Immature natural killer cell (primary cell): ENCODE results near the gene POU6F2. TPM values are rescaled to one million over a fixed set of nuclear protein-coding genes. Genes with fewer than 3 reads are reported as not detected.
"Not testable (repeated sequence)": the region's sequence is repeated elsewhere in the genome, so short reads cannot be mapped to it uniquely, and the experiment has no call there.

ENCODE experiments used
- DNase-seq, 3 donors: peaks; one replicate each; pipeline ENCODE4 v3.0.0; 2022; ENCODE audit warnings: mixed read lengths in 1 of 3
- H3K27ac Mint-ChIP-seq, 6 donors: one replicate each; pipeline ENCODE4 v1.8.0; 2020; ENCODE audit warnings: mixed read lengths in 6 of 6, mild to moderate bottlenecking in 5 of 6, inconsistent platforms in 4 of 6, moderate library complexity in 3 of 6
- H3K27me3 Mint-ChIP-seq, 3 donors: one replicate each; pipeline ENCODE4 v1.8.0; 2020 to 2021; ENCODE audit warnings: low read depth in 3 of 3, mild to moderate bottlenecking in 3 of 3, mixed read lengths in 3 of 3, moderate library complexity in 3 of 3, inconsistent platforms in 1 of 3
- H3K36me3 Mint-ChIP-seq, 3 donors: one replicate each; pipeline ENCODE4 v1.8.0; 2020; ENCODE audit warnings: mixed read lengths in 3 of 3, inconsistent platforms in 2 of 3, mild to moderate bottlenecking in 2 of 3
- H3K4me1 Mint-ChIP-seq, 2 donors: one replicate each; pipeline ENCODE4 v1.8.0; 2020; ENCODE audit warnings: inconsistent platforms in 2 of 2, mild to moderate bottlenecking in 2 of 2, mixed read lengths in 2 of 2, moderate library complexity in 1 of 2
- H3K4me3 Mint-ChIP-seq, 5 donors: one replicate each; pipeline ENCODE4 v1.8.0; 2020; ENCODE audit warnings: mild to moderate bottlenecking in 5 of 5, mixed read lengths in 5 of 5, inconsistent platforms in 3 of 5, moderate library complexity in 3 of 5
- H3K9me3 Mint-ChIP-seq, 6 donors: one replicate each; pipeline ENCODE4 v1.8.0; 2020; ENCODE audit warnings: mild to moderate bottlenecking in 6 of 6, mixed read lengths in 6 of 6, inconsistent platforms in 4 of 6, moderate library complexity in 3 of 6
- polyA plus RNA-seq, 3 donors: library from polyadenylated mRNA; unstranded; fragments of 300-500 nt; fragmentation: Illumina TruSeq; gene quantifications; one replicate each; pipeline ENCODE4 v1.2.3, GENCODE V29; 2021

Gene POU6F2
- polyA plus RNA-seq, 3 donors from 2014 or later = not detected

DNA sequence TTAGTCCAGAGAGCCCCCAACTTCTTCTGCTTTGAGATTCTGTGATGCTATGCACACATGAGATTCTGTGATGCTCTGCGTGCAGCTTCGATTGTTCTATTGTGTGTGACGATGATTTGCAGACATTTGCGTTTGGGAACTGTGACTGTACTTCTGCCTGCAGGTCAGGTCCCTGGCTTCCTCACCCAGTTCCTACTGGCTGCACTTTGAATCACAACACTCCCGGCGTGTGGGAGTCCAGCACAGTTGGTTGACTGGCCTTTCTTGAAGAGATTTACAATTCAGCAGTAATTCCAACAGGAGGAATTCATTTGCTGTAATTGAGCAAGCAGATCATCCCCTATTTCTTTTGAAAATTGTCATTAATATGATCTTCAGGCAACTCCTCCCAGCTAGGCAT is 336.3 kb downstream of the POU6F2 start:
- Mint-ChIP-seq H3K36me3 (no peaks in the 10 kb centered on the region), H3K4me1 (no peaks in the 10 kb centered on the region), H3K27ac (no peak overlapping the region), H3K4me3 (no peak overlapping the region), H3K27me3 (peaks cover 0 to 5% (median 5%) of the 10 kb centered on the region in 3 donors), H3K9me3 (no peaks in the 10 kb centered on the region)
- DNase-seq = no peak

DNA sequence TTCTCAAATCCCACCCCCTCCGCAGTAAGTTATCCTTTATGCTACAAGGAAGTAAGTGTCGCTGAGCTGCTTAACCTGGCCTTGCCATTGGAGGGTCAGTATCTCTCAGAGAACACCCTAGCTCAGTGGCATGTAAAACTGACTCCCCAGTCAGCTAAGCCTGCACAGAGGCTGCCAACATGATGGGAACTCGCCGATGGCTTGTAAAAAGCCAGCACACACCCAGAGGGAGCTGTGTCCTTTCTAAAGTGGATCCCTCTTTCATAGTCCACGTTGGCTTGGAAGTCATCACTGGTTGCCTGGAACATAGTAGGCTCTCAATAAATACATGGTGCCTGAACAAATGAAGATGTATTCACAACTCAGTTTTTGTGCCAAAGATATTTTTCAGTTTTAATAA is 339.4 kb downstream of the POU6F2 start:
- H3K9me3 Mint-ChIP-seq = no peaks in the 10 kb centered on the region
- no peaks in the 10 kb centered on the region for H3K4me1 Mint-ChIP-seq
- H3K27ac Mint-ChIP-seq = no peak overlapping the region
- peaks cover 0 to 7% (median 6%) of the 10 kb centered on the region in 3 donors for H3K27me3 Mint-ChIP-seq
- no peak for DNase-seq
- no peak overlapping the region for H3K4me3 Mint-ChIP-seq
- H3K36me3 Mint-ChIP-seq = no peaks in the 10 kb centered on the region

GRCh38 chr7:39317896-39318295 is 340.2 kb downstream of the POU6F2 start:
- Mint-ChIP-seq H3K4me1 (no peaks in the 10 kb centered on the region), H3K9me3 (no peaks in the 10 kb centered on the region), H3K27ac (no peak overlapping the region), H3K27me3 (peaks cover 0 to 7% (median 6%) of the 10 kb centered on the region in 3 donors), H3K36me3 (no peaks in the 10 kb centered on the region), H3K4me3 (no peak overlapping the region)
- no peak for DNase-seq

GRCh38 chr7:39321245-39321644 is 343.5 kb downstream of the POU6F2 start:
- Mint-ChIP-seq H3K27ac (no peak overlapping the region), H3K9me3 (no peaks in the 10 kb centered on the region), H3K4me3 (no peak overlapping the region), H3K4me1 (no peaks in the 10 kb centered on the region), H3K36me3 (no peaks in the 10 kb centered on the region), H3K27me3 (peaks cover 2 to 3% (median 3%) of the 10 kb centered on the region in 3 donors)
- DNase-seq = no peak

DNA sequence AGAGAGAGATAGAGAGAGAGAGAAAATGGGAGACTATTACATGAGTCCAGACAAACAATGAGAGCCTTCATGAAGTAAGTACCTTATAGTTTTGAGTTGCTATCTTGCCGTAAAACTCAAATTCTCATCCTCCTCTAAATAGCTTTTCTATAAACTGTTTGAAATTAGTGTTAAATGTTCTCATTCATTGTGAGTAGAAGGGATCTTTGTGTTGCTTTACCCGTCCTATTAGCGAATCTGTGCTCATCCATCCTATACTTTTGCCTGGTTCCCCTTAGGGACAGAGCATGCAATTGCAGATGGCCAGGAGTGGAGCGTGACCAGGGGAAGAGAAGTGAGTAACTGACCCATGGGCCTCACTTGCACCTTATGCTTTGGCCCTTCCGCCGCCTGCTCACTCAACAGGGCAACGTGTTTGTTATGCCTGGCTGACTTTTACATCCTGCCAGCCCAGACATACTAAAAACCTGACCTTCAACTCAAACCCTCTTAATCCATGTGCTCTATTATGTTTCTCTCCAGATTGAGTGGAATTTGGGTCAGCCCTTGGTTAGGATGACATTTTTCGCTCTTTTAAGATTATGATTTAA is 344.3 kb downstream of the POU6F2 start:
- no peak for DNase-seq
- Mint-ChIP-seq H3K27ac (no peak overlapping the region), H3K4me1 (no peaks in the 10 kb centered on the region), H3K27me3 (peaks cover 2 to 3% (median 3%) of the 10 kb centered on the region in 3 donors), H3K4me3 (no peak overlapping the region), H3K36me3 (no peaks in the 10 kb centered on the region), H3K9me3 (no peaks in the 10 kb centered on the region)

DNA sequence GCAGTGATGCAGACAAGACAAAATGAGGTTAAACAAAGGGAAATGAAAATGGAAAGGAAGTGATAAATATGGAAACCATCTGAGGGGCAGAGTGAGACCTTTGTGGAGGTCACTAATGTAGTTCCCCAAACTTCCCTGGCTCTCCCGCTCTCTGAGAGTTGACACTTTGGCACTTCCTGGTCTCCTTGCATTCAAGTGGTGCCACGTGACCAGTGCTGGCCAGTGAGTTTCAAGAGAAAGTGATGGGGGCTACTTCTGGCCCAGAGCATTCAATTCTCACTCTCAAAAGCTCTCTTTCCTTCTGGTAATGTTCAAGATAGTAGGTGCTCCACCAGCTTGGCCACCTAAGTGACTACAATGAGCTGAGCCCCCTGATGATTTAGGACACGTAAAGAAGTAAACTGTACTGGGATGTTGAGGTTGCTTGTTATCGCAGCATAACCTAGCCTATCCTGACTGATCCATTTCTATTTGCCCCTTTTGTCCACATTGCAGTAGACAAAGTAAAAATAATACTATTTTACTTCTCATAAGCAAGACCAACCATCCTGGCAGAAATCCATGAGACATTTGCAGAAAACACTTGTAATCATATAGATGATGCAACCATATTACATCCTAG is 346.5 kb downstream of the POU6F2 start:
- no peak overlapping the region for H3K27ac Mint-ChIP-seq

DNA sequence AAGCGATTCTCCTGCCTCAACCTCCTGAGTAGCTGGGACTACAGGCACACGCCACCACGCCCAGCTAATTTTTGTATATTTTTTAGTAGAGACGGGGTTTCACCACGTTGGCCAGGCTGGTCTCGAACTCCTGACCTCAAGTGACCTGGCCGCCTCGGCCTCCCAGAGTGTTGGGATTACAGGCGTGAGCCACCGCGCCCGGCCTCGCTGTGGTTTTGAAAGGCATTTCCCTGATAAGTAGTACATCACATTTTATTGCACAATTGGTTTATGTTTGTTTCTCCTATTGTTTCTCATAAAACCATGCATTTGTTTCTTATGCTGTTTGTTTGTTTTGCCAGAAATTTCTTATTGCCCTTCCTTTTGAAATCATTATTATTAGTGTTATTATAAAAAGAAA is 353.9 kb downstream of the POU6F2 start:
- not testable (repeated sequence) for H3K36me3 Mint-ChIP-seq, DNase-seq, H3K27ac Mint-ChIP-seq, H3K4me1 Mint-ChIP-seq, H3K9me3 Mint-ChIP-seq, H3K4me3 Mint-ChIP-seq
- H3K27me3 Mint-ChIP-seq = peaks cover 3 to 15% (median 6%) of the 10 kb centered on the region in 3 donors

More for the DNA sequence above, 346.5 kb downstream of the POU6F2 start:
- H3K27me3 Mint-ChIP-seq = peaks cover 2 to 3% (median 3%) of the 10 kb centered on the region in 3 donors
- H3K36me3 Mint-ChIP-seq = no peaks in the 10 kb centered on the region
- no peak overlapping the region for H3K4me3 Mint-ChIP-seq
- H3K4me1 Mint-ChIP-seq = no peaks in the 10 kb centered on the region
- no peak for DNase-seq
- no peaks in the 10 kb centered on the region for H3K9me3 Mint-ChIP-seq

DNA sequence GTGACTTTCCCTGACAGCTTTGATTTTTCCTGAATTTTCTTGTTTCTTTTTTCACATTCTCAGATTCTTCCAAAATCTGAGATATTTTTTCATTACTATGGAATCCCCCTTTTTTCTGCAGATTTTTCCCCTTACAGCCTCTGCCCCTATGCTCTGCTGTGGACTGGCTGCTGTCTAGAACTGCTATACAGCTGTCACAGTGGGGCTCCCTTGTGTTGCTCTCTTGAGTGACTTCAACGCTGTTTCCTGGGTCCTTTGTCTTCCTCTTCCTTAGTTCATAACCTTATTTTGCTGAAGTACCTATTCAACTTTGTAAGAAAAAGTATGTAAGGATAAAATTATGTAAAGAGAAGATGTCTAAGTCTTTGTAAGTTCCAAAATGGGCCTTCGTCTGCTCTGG is 354.4 kb downstream of the POU6F2 start:
- Mint-ChIP-seq H3K27me3 (peaks cover 3 to 15% (median 6%) of the 10 kb centered on the region in 3 donors), H3K27ac (no peak overlapping the region), H3K4me1 (no peaks in the 10 kb centered on the region), H3K4me3 (no peak overlapping the region), H3K36me3 (no peaks in the 10 kb centered on the region), H3K9me3 (peaks cover 0 to 5% (median 0%) of the 10 kb centered on the region in 6 donors)
- DNase-seq = no peak

DNA sequence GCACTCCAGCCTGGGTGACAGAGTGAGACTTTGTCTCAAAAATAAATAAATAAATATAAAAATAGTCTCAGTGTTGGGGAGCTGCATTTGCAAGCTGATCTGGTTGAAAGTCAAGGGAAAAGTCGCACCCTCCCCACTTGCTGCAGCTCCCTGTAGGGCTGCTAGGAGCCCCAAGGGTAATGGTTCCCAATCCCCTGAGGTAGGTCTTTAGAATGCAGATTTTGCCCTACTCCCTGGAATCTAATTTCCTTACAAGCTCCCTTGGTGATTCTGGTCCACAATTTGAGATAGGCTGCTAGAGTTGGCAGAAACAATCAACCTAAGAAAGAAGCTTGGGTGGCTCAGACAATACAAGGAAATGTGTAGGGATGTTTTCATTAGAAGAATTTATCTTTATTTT is 356.0 kb downstream of the POU6F2 start:
- Mint-ChIP-seq H3K36me3 (no peaks in the 10 kb centered on the region), H3K27me3 (peaks cover 3 to 15% (median 6%) of the 10 kb centered on the region in 3 donors)

DNA sequence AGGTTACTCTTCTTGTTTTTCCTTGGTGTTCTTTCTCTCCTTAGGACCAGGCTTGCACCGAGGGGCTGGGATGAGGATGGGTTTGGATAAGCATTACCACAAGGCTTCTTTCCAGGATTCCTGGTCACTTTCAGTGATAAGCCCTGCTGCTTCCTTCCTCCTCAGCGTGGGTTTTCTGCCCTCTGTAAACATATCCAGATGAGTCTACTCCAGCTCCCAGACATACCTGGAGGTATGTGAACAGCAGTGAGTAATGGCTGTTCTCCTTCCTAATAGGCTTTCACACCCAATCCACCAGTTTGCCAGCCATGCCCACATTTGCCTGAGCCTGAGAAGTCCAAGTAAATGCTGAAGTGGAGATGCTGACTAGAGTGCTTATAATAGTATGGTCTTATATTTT is 358.7 kb downstream of the POU6F2 start:
- H3K9me3 Mint-ChIP-seq = peaks cover 0 to 5% (median 0%) of the 10 kb centered on the region in 6 donors
- no peak overlapping the region for H3K4me3 Mint-ChIP-seq
- peaks cover 3 to 17% (median 4%) of the 10 kb centered on the region in 3 donors for H3K27me3 Mint-ChIP-seq
- no peaks in the 10 kb centered on the region for H3K4me1 Mint-ChIP-seq
- no peak overlapping the region for H3K27ac Mint-ChIP-seq
- no peak for DNase-seq
- no peaks in the 10 kb centered on the region for H3K36me3 Mint-ChIP-seq

More for the DNA sequence above, 356.0 kb downstream of the POU6F2 start:
- Mint-ChIP-seq H3K9me3 (peaks cover 0 to 5% (median 0%) of the 10 kb centered on the region in 6 donors), H3K4me3 (no peak overlapping the region), H3K4me1 (no peaks in the 10 kb centered on the region), H3K27ac (no peak overlapping the region)
- no peak for DNase-seq

DNA sequence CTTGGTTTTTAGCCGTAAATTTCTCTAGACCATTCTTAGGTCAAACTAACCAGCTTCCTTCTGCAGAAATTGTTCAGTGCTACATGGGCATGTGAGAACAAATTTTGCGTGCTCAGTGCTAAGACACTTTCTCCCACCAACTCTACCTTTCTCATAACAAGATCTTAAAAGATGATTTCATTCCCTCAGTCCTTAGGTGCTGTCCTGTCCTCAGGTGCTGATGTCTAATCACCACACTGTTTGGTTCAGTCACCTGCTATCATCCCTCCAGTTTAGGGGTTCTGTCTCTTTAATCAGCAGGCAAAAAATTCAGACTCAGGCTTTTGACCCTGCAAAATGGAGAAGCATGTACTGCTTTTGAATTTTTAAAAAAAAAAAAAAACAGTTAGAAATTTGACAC is 361.0 kb downstream of the POU6F2 start:
- DNase-seq = no peak
- peaks cover 3 to 12% (median 4%) of the 10 kb centered on the region in 3 donors for H3K27me3 Mint-ChIP-seq
- no peaks in the 10 kb centered on the region for H3K4me1 Mint-ChIP-seq
- H3K4me3 Mint-ChIP-seq = no peak overlapping the region
- H3K36me3 Mint-ChIP-seq = no peaks in the 10 kb centered on the region
- no peaks in the 10 kb centered on the region for H3K9me3 Mint-ChIP-seq
- H3K27ac Mint-ChIP-seq = no peak overlapping the region

DNA sequence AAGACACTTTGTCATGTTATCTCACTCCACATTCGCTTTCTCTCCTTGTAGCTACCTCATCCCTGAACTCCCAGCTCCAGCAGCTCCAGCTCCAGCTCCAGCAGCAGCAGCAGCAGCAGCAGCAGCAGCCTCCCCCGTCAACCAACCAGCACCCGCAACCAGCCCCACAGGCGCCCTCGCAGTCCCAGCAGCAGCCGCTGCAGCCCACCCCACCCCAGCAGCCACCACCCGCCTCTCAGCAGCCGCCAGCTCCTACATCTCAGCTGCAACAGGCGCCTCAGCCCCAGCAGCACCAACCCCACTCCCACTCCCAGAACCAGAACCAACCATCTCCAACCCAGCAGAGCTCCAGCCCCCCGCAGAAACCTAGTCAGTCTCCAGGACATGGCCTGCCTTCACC is 361.9 kb downstream of the POU6F2 start:
- Mint-ChIP-seq H3K27me3 (peaks cover 3 to 13% (median 4%) of the 10 kb centered on the region in 3 donors), H3K27ac (no peak overlapping the region), H3K9me3 (no peaks in the 10 kb centered on the region)

GRCh38 chr7:39341083-39341482 is 363.4 kb downstream of the POU6F2 start:
- Mint-ChIP-seq H3K36me3 (no peaks in the 10 kb centered on the region), H3K4me3 (no peak overlapping the region), H3K27me3 (peaks cover 3 to 10% (median 4%) of the 10 kb centered on the region in 3 donors), H3K27ac (no peak overlapping the region), H3K4me1 (no peaks in the 10 kb centered on the region), H3K9me3 (no peaks in the 10 kb centered on the region)
- no peak for DNase-seq

More for the DNA sequence above, 361.9 kb downstream of the POU6F2 start:
- H3K4me3 Mint-ChIP-seq = no peak overlapping the region
- no peaks in the 10 kb centered on the region for H3K36me3 Mint-ChIP-seq
- DNase-seq = no peak
- no peaks in the 10 kb centered on the region for H3K4me1 Mint-ChIP-seq

DNA sequence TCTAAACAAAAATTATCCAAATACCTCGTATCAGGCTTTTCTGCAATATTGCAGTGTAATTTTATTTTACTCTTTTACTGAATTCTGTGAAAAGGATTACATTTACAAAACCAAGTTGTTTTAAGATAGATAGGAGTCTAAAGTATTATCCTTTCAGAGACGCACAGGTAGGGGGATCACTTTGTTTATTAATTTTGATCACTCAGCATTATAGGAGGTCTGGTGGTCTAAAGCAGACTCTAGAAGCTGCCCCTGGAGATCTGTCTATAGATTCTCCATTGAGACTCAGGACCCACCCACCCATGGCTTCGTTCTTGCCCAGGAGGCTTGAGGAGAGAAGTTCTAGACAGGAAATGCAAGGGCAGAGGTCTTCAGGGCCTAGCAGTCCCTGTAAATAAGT is 365.1 kb downstream of the POU6F2 start:
- H3K27me3 Mint-ChIP-seq = peaks cover 0 to 6% (median 3%) of the 10 kb centered on the region in 3 donors
- H3K36me3 Mint-ChIP-seq = no peaks in the 10 kb centered on the region
- H3K4me3 Mint-ChIP-seq = no peak overlapping the region
- H3K27ac Mint-ChIP-seq = no peak overlapping the region
- no peaks in the 10 kb centered on the region for H3K4me1 Mint-ChIP-seq
- DNase-seq = no peak
- no peaks in the 10 kb centered on the region for H3K9me3 Mint-ChIP-seq
